ENCODE measurements around the gene VPS41. TPM values are rescaled to one million over a fixed set of nuclear protein-coding genes. Genes with fewer than 3 reads are reported as not detected.

Gene VPS41
- polyA plus RNA-seq, 1 of the 3 experiments (the other 2 are of a cell fraction), result 20.4 TPM

DNA sequence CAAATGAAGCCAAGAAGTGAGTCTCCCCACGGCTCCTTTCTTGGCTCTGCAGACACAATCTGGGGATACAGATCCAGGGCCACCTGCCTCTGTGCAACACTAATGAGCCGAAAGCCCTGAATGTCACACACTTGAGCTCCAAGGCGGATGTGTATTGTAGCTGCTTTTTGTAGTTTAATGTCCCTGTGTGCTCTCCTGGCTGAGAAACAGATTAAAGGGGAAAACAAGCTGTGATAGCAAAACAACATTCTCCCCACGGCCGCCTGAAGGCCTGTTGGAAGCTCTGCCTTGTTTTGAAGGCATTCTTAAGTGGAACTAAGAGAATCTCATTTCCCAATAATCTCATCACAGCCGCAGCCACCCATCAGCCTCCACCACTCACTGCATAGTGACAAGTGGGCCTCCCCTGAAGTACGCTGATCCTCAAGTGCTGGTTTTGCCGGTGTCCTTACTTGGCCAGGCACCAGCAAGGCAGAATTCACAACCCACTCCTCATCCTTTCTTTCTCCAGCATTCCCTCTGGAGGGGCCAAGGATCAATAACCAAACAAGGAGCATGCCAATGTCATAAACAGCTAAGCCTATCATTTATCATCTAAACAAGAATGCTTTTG is 233.4 kb downstream of the VPS41 start:
- no peak for DNase-seq
- Histone ChIP-seq H4K20me1 (ENCODE audit: insufficient read depth) (no peaks in the 10 kb centered on the region), H3K27ac (ENCODE audit: low read depth in 2 of 2, low read length in 1 of 2) (no peak overlapping the region), H3K9me2 (no peaks in the 10 kb centered on the region), H3F3A (replicated peaks; ENCODE audit: insufficient read depth) (no peaks in the 10 kb centered on the region), H3K4me1 (ENCODE audit: control insufficient read depth in 1 of 2, insufficient read depth in 2 of 2, low read depth in 1 of 2, low read length in 1 of 2) (no peaks in the 10 kb centered on the region), H3K27me3 (ENCODE audit: insufficient read depth) (peaks cover 6% of the 10 kb centered on the region; the same call in 1 of the 2 replicates), H3K4me2 (no peak overlapping the region), H3K9me3 (no peaks in the 10 kb centered on the region), H3K4me3 (ENCODE audit: low read depth in 2 of 2, low read length in 1 of 2) (no peak overlapping the region), H2AFZ (ENCODE audit: low read depth) (peak overlapping the region; percentile 45; the same call in 1 of the 2 replicates), H3K36me3 (replicated peaks in 1 of 2; ENCODE audit: control insufficient read depth in 1 of 2, insufficient read depth in 2 of 2, low read length in 1 of 2) (no peaks in the 10 kb centered on the region), H3K79me2 (ENCODE audit: insufficient read depth) (no peaks in the 10 kb centered on the region), H3K9ac (no peak overlapping the region)
- TF ChIP-seq TAF1 (IDR thresholded peaks at IDR 0.05; ENCODE audit: borderline replicate concordance, low read depth, low read length) (no peak), FOXJ3 (CRISPR knock-in tag; IDR thresholded peaks at IDR 0.05) (no peak), POLR2AphosphoS5 (IDR thresholded peaks at IDR 0.05; ENCODE audit: low read depth, low read length) (no peak)
- POLR2A ChIA-PET, result no interaction called here
- WGBS (ENCODE audit: low lambda C conversion rate), result 22% methylated on average over 8 of the region's 8 CpGs
- CTCF ChIA-PET, result interaction anchor here (0.7 kb wide), 1 partner anchor 50 kb away, joined by 3 read pairs; no protein-coding TSS in a partner anchor

DNA sequence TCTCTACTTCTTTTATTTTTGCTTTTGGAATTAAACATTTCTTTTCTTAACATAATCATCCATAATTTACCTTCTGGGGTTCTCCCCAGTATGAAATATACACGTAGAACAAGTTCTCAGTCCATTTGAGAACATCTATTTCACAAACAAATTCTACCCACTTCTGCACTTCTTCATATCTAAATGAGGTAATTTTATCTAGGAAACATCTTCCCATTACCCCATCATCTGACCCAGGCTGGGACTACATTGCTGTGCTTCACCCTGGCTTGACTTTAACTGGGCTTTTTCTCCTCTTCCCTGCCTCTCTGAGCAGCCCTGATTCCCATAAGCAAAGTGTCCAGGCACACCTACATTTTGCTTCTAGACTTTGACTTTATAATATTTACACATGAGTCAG is 234.5 kb downstream of the VPS41 start:
- Histone ChIP-seq H3K36me3 (replicated peaks in 1 of 2; ENCODE audit: control insufficient read depth in 1 of 2, insufficient read depth in 2 of 2, low read length in 1 of 2) (no peaks in the 10 kb centered on the region), H4K20me1 (ENCODE audit: insufficient read depth) (no peaks in the 10 kb centered on the region), H3K4me3 (ENCODE audit: low read depth in 2 of 2, low read length in 1 of 2) (no peak overlapping the region), H3K4me2 (no peak overlapping the region), H3K9ac (no peak overlapping the region), H3K27me3 (ENCODE audit: insufficient read depth) (peaks cover 6% of the 10 kb centered on the region; the same call in 1 of the 2 replicates), H3K4me1 (ENCODE audit: control insufficient read depth in 1 of 2, insufficient read depth in 2 of 2, low read depth in 1 of 2, low read length in 1 of 2) (no peaks in the 10 kb centered on the region), H2AFZ (ENCODE audit: low read depth) (no peak overlapping the region), H3K79me2 (ENCODE audit: insufficient read depth) (no peaks in the 10 kb centered on the region), H3F3A (replicated peaks; ENCODE audit: insufficient read depth) (no peaks in the 10 kb centered on the region), H3K27ac (ENCODE audit: low read depth in 2 of 2, low read length in 1 of 2) (no peak overlapping the region), H3K9me3 (no peaks in the 10 kb centered on the region), H3K9me2 (no peaks in the 10 kb centered on the region)
- POLR2A ChIA-PET, result no interaction called here
- WGBS (ENCODE audit: low lambda C conversion rate), result 17% methylated on average over 1 of the region's 1 CpG
- DNase-seq, result no peak
- CTCF ChIA-PET, result no interaction called here
- TF ChIP-seq POLR2AphosphoS5 (IDR thresholded peaks at IDR 0.05; ENCODE audit: low read depth, low read length) (no peak), RCOR1 (IDR thresholded peaks at IDR 0.05; ENCODE audit: low read length) (no peak), NFIC (IDR thresholded peaks at IDR 0.05; ENCODE audit: borderline replicate concordance) (no peak), SIN3A (IDR thresholded peaks at IDR 0.05; ENCODE audit: borderline replicate concordance, low read depth, low read length) (no peak), NRF1 (IDR thresholded peaks at IDR 0.05; ENCODE audit: low read depth, low read length) (no peak), TEAD4 (IDR thresholded peaks at IDR 0.05; ENCODE audit: borderline replicate concordance, insufficient read depth) (no peak), JUND (IDR thresholded peaks at IDR 0.05) (no peak), MXI1 (IDR thresholded peaks at IDR 0.05; ENCODE audit: low read depth, low read length) (no peak), YY1 (IDR thresholded peaks at IDR 0.05; ENCODE audit: low read depth) (no peak), GABPA (IDR thresholded peaks at IDR 0.05; ENCODE audit: low read depth) (no peak), EZH2phosphoT487 (IDR thresholded peaks at IDR 0.05; ENCODE audit: borderline replicate concordance, low read depth) (no peak), TAF1 (IDR thresholded peaks at IDR 0.05; ENCODE audit: borderline replicate concordance, low read depth, low read length) (no peak), RFX5 (IDR thresholded peaks at IDR 0.05; ENCODE audit: low read length) (no peak), RAD21 (IDR thresholded peaks at IDR 0.05; ENCODE audit: low read length) (no peak), SMC3 (IDR thresholded peaks at IDR 0.05; ENCODE audit: low read depth, low read length) (no peak)
- TF ChIP-seq, protein P1, sequence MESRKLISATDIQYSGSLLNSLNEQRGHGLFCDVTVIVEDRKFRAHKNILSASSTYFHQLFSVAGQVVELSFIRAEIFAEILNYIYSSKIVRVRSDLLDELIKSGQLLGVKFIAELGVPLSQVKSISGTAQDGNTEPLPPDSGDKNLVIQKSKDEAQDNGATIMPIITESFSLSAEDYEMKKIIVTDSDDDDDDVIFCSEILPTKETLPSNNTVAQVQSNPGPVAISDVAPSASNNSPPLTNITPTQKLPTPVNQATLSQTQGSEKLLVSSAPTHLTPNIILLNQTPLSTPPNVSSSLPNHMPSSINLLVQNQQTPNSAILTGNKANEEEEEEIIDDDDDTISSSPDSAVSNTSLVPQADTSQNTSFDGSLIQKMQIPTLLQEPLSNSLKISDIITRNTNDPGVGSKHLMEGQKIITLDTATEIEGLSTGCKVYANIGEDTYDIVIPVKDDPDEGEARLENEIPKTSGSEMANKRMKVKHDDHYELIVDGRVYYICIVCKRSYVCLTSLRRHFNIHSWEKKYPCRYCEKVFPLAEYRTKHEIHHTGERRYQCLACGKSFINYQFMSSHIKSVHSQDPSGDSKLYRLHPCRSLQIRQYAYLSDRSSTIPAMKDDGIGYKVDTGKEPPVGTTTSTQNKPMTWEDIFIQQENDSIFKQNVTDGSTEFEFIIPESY (IDR thresholded peaks at IDR 0.05; ENCODE audit: borderline replicate concordance, low read depth), result no peak
- TF ChIP-seq, protein P2, sequence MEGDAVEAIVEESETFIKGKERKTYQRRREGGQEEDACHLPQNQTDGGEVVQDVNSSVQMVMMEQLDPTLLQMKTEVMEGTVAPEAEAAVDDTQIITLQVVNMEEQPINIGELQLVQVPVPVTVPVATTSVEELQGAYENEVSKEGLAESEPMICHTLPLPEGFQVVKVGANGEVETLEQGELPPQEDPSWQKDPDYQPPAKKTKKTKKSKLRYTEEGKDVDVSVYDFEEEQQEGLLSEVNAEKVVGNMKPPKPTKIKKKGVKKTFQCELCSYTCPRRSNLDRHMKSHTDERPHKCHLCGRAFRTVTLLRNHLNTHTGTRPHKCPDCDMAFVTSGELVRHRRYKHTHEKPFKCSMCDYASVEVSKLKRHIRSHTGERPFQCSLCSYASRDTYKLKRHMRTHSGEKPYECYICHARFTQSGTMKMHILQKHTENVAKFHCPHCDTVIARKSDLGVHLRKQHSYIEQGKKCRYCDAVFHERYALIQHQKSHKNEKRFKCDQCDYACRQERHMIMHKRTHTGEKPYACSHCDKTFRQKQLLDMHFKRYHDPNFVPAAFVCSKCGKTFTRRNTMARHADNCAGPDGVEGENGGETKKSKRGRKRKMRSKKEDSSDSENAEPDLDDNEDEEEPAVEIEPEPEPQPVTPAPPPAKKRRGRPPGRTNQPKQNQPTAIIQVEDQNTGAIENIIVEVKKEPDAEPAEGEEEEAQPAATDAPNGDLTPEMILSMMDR (IDR thresholded peaks at IDR 0.05), result no peak
- TF ChIP-seq, protein P3, sequence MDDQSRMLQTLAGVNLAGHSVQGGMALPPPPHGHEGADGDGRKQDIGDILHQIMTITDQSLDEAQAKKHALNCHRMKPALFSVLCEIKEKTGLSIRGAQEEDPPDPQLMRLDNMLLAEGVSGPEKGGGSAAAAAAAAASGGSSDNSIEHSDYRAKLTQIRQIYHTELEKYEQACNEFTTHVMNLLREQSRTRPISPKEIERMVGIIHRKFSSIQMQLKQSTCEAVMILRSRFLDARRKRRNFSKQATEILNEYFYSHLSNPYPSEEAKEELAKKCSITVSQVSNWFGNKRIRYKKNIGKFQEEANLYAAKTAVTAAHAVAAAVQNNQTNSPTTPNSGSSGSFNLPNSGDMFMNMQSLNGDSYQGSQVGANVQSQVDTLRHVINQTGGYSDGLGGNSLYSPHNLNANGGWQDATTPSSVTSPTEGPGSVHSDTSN (IDR thresholded peaks at IDR 0.05), result no peak
- TF ChIP-seq, protein P4, sequence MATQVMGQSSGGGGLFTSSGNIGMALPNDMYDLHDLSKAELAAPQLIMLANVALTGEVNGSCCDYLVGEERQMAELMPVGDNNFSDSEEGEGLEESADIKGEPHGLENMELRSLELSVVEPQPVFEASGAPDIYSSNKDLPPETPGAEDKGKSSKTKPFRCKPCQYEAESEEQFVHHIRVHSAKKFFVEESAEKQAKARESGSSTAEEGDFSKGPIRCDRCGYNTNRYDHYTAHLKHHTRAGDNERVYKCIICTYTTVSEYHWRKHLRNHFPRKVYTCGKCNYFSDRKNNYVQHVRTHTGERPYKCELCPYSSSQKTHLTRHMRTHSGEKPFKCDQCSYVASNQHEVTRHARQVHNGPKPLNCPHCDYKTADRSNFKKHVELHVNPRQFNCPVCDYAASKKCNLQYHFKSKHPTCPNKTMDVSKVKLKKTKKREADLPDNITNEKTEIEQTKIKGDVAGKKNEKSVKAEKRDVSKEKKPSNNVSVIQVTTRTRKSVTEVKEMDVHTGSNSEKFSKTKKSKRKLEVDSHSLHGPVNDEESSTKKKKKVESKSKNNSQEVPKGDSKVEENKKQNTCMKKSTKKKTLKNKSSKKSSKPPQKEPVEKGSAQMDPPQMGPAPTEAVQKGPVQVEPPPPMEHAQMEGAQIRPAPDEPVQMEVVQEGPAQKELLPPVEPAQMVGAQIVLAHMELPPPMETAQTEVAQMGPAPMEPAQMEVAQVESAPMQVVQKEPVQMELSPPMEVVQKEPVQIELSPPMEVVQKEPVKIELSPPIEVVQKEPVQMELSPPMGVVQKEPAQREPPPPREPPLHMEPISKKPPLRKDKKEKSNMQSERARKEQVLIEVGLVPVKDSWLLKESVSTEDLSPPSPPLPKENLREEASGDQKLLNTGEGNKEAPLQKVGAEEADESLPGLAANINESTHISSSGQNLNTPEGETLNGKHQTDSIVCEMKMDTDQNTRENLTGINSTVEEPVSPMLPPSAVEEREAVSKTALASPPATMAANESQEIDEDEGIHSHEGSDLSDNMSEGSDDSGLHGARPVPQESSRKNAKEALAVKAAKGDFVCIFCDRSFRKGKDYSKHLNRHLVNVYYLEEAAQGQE (IDR thresholded peaks at IDR 0.05; ENCODE audit: low read depth, low read length), result no peak
